ENCODE measurements around the gene FAM228A.

GRCh38 chr2:24209389-24210105 lies 34.7 kb downstream of the FAM228A start:
- TF ChIP-seq EZH2 (IDR thresholded peaks at IDR 0.05; ENCODE audit: insufficient read depth, poor library complexity, severe bottlenecking): no peak
- no peak for TF ChIP-seq EZH2phosphoT487 (IDR thresholded peaks at IDR 0.05; ENCODE audit: insufficient read depth, low read depth)
